Esophagus mucosa (tissue), 1 donor: ENCODE data around the gene PABPC3. TPM values are rescaled to one million over a fixed set of nuclear protein-coding genes. Genes with fewer than 3 reads are reported as not detected.
A peak's percentile ranks its signal among the peaks of the same experiment; 100 is the strongest.

Experiments
- ATAC-seq: fragments of 200-7000 bp; cut with Tn5 transposase; one replicate; pipeline ENCODE4 v1.9.1; 2020
- total RNA-seq: library from RNA; stranded (reverse); gene quantifications from one replicate; pipeline ENCODE4 v1.2.4, GENCODE V29; 2023
- donor health status: DM: yes; HTN: yes; CAD: no.

The PABPC3 gene
- 0.12 TPM for total RNA-seq

DNA sequence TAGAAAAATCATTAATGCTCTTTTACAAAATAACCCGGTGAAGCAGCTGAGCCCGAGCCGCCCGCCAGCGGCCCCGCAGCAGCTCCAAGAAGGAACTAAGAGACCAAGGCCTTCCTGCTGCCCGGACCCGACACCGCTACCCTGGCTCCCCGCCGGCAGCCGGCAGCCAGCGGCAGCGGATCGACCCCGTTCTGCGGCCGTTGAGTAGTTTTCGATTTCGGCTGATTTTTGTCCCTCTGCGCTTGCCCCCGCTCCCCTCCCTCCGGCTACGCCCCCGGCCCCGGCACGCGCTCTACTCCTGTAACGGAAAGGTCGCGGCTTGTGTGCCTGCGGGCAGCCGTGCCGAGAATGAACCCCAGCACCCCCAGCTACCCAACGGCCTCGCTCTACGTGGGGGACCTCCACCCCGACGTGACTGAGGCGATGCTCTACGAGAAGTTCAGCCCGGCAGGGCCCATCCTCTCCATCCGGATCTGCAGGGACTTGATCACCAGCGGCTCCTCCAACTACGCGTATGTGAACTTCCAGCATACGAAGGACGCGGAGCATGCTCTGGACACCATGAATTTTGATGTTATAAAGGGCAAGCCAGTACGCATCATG lies at the start of gene PABPC3:
TSS of gene PABPC3 (plus strand) at position 286 of the 603 bp plus-strand sequence. CDS start at position 349, 63 bp downstream.
- no peak for ATAC-seq

DNA sequence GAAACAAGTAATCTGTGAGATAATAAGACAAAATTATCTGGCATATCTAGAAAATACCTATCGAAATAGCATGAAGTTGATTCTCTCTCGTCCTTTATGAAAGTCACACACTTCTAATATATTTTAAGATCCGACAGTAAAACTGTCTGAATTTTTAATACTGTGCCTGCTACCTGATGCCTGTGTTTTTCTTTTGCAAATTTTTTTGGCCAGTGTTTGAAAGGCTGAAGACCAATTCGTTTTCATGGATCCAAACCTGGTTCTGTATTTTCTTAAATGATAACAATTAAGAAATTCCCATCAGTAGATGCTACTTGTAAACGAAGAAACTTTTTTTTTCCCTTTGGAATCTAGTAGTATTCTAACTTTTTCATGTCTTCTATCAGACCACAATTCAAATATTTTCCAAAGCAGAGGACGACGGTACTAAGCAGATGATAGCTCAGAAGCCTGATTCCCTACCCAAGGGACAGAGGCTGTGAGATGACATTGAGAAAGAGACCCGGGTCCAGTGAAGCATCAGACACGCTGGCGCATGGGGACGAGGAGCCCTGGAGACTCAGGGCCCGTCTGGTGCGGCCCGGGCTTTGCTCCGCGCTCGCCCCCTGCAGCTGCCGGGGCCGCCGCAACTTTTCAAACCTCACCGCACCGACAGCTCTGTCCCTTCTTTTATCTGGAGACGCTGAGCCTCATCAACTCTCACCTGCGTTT lies 49.5 kb upstream of the PABPC3 start:
- ATAC-seq: no peak

DNA sequence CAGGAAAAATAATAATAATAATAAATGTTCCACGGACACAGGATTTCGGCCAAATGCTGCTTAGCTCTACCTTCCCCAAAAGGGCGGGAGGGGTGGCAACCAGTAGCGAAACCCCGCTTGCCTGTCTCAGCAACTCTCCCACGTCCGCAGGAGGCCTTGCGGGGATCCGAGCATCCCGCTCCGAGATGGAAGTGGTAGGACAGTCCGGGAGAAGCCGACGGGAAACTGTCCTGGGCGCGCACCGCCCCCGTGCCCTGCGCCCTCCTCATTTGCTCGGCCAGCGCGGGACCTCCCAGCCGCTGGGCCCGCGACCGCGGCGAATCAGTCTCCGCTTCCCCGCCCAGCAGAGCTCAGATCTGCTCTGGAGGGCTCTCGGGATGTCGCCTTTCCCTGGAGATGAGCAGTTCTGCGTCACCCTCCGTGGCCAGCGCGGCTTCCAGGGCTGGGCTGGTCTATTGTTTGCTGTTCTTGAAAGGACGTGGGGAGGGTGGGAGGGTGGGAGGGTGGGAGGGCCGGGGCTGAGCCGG lies 48.9 kb upstream of the PABPC3 start:
- ATAC-seq: no peak

DNA sequence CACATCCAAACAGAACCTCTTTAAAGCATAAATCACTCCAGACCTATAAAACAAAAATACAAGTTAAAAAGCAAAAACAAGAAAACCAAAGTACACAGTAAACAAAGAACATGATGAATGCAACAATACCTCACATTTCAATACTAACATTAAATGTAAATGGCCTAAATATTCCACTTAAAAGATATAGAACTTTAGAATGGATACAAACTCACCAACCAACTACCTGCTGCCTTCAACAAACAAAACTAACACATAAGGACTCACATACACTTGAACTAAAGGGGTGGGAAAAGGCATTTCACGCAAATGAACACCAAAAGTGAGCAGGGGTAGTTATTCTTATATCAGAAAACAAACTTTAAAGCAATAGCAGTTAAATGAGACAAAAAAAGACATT lies 44.9 kb upstream of the PABPC3 start:
- no peak for ATAC-seq

DNA sequence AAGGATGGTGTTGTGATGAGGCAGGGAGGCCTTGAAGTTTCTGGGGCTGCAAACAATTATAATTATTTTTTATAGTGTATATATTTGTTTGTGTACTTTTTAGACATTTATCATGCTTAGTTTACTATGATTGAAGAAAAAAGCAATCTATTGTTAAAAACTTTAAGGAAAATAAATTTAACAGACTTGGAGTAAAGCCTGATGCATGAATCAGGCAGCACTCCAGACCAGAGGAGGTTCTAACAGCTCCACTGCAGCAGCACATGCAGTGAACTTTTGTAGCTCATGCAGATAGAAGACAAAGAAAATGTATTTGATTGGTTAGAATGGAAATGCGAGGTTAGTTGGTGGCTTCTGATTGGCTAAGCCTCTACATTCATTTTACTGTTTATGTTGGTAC lies 36.8 kb upstream of the PABPC3 start:
- no peak for ATAC-seq

DNA sequence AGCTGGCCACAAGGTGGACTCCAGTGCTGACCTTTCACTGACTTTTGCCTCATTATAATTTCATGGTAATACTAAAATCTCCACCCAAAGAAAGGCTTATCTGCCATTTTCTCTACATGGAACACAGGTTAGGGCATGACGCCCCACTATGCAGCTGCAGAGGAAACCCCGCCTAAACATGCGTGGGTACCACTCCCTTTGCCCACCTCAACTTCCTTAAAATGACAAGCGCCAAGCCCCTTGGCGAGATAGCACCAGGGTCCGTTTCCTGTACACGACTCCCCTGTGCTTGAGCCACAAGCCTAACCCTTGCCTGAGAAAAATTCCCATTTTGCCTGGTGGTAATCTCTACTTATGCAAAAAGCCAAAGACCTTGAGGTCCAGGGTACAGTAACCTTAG lies 36.0 kb upstream of the PABPC3 start:
- ATAC-seq: no peak

DNA sequence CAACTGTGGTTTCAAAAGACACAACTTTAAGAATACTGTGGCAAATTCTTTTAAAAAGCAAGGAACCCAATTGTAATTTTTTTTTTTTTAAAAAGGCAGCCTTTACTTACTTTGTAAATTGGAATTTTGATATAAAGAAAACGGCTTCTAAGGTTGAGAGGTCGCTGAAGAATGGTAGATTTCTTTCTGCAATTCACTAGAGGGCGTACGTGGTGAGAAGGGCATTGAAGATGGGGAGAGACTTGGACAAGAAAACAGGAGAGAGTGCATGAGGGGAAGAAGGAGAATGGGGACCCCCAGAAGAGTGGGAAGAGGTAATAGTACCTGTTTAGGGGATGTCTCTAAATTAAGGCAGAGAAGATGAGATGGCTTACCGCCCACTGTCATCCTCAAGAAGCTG lies 33.5 kb upstream of the PABPC3 start:
- ATAC-seq: no peak

DNA sequence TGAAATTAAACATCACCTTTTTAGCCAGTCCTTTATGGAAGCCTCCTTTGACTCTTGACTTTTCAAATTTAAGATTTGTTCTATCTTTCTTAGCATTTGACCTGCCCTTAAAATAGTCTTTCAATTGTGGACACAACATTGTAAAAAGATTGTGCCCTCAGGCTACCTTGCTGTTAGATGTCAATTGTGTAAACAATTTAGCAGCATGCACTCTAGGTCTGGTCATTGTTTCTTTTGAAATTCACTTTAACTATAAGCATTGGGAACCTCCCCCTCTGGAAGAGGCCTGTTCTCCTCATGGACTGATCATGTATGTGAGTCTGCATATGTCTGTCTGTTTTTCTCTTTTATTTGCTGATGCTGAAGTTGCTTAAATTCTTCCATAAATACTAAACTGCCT lies 31.5 kb upstream of the PABPC3 start:
- no peak for ATAC-seq

DNA sequence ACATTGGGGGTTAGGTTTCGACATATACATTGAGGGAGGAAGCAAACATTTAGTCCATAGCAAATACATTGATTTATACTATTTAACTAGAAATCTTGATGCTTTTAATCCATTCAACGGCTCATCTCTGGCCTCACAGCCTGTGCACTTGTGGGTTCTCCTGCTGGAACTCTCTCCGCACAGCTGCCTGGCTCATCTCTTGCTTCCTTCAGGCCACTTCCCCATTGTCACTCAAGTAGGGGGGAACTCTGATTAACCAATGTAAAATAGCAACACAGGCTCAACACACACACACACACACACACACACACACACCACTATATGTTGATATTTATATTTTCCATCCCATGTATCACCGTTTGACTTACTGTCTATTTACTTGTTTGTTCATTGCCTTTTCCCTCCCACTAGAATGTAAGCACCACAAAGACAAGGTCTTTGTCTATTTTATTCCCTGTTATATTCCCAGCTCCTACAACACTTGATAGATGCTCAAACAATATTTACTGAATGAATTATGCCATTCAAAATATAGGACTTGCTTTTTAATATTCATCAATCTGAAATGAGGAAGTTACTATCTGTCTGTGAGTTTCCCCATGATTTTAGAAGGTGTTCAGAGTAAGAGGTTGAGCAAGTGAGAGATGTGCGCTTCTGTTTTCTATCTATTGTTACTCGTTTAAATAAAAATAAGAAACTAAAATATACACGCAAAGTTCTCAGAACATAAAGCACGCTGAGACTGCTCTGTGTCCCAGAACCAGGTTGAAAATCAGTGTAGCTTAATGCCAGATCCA lies 29.8 kb upstream of the PABPC3 start:
- ATAC-seq: no peak

DNA sequence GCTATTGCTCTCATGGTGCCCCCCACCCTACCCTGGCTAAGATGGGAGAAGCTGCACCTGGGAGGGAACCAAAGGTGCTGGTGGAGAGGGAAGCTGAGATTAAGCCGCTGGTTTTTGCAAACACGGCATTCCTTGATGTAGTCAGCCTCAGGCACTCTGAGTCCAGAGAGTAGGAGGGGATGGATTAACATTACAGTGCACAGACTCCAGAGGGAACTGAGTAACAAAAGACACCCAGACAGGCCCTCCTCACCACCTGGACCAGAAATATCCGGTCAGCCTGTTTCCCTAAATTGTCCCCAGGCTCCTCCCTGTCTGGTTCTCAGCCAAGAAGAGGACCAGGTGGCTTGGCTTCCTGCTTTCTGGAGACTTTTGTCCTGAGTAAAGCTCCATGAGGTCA lies 28.9 kb upstream of the PABPC3 start:
- ATAC-seq: no peak

DNA sequence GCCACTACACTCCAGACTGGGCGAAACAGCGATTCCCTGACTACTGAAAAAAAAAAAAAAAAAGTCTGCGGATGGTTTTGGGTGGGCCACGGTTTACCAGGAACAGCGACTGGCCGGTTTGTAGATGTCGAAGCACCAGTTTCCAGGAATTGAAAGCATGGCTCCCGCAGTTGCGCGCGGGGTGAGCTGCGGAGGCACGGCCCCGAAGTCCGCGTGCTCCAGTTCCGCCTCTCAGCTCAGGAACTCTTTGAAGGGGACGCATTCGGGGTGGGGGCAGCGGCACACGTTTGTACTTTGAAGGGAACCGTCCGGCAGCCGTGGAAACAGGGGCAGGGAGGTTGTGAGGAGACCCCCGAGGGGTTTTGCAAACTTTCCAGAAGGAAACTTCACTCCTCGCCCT lies 27.1 kb upstream of the PABPC3 start:
- no peak for ATAC-seq

DNA sequence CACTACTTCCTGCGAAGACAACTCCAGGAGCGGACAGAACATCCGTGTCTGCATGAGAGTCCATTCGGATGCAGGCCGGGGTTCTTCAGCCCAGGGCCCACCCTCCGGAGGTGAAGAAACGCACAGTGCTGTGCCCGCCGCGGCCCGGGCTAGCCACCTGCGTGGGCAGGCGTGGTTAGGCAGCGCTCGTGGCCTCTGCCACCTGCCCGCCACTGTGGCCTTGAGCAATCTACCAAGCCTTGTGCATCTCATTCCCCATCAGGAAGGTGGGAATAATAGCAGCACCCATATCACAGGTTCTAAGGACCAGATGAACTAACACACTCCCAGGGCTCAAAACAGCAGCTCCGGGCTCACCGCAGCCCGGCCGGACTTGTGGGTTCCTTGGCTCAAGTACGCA lies 26.7 kb upstream of the PABPC3 start:
- peak; percentile 28 for ATAC-seq

DNA sequence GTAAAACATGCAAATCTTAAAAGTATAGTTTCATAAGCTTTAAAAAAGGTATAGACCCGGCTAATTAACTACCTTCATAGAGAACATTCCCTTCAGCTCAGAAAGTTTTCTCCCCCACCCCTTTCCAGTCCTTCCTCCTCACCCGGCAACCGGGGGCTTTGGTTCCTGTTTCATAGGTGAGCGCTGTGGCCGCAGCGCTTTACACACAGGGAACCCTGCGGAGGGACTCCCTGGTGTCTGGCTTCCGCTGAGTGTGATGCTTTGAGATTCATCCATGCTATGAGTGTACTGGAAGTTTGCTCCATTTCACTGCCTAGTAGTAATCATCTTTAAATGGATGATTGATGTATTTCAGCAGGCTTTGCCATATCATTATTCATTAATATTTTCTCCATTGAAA lies 26.0 kb upstream of the PABPC3 start:
- no peak for ATAC-seq

DNA sequence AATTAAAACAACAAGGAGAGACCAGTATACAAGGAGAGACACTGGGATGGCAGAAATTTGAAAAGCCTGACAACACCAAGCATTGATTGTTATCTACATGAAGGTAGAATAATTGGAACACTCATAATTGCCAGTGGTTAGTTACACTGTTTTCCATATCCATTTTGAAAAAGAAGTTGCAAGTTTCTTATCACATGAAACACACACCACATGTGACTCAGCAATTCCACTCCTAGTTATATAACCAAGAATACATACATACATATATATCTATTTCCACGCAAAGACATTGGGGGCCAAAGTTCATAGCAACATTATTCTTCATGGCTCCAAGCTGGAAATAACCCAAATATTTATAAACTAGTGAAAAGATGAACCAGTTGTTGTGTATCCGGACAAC lies 15.2 kb upstream of the PABPC3 start:
- no peak for ATAC-seq

DNA sequence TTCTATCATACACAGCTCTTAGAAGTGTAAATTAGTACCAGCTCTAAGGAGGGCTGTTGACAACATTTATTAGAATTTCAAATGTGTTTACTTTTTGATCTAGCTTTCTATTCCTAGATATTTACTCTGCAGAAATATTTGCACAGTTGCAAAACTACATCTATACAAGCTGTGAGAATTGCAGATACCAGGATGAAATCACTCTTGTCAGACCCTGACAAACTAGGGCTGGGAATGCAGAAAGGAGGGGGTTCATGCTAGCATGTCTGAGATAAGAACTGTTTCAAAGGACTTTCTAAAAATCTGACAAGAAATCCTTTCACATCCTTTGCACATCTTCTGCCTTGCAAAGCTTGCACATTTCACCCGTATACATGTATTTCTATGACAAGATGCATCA lies 11.8 kb upstream of the PABPC3 start:
- ATAC-seq: no peak

DNA sequence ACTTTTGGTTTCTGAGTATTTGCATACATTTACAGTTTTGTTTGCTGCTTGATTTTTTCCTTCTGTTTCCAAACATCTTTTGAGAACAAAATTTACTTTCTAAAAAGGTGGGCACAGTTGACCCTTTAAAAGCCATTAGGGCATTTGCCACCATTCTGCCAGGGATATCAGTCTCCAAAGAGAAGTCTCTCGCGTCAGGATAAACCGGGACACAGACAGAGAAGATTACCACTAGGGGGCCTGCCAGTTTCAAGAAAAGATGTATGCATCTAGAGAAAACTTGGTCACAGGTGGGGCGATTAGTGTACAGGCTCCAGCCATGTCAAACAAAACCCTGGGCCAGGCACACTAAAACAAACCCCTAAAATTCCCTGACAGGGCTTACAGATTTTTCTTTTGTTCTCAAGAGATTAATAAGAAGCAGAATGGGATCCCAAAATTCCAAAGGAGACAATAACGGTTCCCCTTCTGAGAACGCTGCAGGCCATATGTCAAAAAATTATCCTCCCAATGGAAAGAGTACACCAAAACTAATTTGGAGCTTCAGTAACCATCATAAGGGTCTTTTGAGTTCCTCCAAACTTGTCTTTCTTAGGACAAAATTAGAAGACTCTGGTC lies 10.7 kb upstream of the PABPC3 start:
- ATAC-seq: no peak

DNA sequence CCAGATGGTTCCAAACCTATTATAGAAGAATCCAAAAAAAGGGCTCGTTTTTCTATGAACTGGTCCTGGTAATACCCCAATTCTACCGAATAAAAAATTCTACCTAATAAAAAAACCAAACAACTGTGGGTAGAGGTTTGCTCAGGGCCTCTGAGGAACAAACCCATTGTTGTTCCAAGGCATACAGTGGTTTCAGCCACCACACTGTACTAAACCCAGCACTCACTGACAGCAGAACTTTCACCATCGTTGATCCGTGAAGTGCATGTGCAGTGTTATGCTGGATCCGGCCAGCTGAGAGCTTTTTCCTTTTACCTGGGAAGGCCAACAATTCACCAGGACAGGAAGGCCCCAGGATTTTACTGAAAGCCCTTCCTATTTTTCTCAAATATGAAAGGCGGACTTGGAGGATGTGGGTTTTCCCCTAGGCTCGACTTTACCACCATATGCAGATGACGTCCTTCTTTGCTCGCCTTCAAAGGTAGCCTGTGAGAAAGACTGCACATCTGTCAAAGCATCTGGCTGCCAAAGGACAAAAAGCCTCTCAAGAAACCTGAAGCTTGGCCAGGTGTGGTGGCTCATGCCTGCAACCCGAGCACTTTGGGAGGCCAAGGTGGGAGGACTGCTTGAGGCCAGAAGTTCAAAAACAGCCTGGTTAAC lies 7.2 kb upstream of the PABPC3 start:
- ATAC-seq: no peak

DNA sequence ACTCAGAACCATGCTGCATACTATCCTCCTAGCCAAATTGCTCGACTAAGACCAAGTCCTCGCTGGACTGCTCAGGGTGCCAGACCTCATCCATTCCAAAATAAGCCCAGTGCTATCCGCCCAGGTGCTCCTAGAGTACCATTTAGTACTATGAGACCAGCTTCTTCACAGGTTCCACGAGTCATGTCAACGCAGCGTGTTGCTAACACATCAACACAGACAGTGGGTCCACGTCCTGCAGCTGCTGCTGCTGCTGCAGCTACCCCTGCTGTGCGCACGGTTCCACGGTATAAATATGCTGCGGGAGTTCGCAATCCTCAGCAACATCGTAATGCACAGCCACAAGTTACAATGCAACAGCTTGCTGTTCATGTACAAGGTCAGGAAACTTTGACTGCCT lies 1.5 kb downstream of the PABPC3 start:
- ATAC-seq: no peak

DNA sequence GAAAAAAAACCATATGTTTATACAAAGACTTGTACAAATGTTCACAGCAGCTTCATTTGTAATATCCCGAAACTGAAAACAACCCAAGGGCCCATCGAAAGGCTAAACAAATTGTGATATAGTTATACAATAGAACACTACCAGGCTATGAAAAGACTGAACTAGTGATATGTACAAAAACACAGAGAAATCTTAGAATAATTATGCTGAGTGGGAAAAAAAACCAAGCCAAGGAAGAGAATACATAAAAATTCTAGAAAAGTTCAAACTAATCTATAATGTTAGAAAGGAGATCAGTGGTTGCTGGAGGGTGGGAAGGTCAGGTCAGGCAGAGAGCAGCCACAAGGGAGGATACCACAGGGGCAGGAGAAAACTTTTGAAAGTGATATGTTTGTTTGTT lies 7.8 kb downstream of the PABPC3 start:
- no peak for ATAC-seq

DNA sequence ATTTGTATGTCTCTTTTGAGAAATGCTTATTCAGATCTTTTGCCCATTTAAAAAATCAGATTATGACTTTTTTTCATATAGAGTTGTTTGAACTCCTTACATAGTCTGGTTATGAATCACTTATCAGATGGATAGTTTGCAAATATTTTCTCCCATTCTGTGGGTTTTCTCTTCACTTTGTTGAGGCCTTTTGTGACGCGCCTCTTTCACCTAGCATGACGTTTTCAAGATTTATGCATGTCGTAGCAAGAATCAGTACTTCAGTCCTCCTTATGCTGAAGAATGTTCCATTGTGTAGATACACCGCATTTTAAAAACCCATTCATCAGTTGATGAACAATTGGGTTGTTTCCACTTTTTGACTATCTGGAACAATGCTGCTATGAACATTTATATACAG lies 13.4 kb downstream of the PABPC3 start:
- ATAC-seq: no peak

DNA sequence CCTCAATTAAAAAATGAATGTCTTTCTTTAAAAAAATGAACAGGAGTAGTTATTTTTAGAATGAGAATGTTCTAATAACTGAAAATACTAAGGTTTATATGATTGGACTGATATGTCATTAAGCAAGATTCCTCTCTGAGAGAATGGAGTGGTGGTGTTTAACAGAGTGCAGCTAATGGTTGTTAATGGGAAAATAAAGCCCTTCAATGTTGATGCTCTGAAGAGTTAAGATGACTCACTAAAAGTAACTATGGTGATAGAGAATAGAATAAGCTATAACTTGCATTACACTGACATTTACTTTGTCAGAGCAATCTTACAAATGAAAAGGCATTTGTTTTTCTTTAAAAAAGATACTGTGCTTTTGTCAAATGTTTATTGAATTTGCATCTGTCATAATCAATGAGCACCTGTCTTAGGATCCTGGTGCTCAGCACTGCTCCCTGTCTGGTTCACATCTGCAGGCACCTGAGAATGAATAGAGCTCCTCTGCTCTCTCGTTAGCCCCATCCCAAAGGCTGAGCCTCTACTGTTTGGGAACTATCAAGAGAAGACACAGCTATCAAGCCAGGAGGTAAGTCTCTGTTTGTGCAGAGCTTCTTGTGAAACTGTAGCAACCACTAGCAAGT lies 15.1 kb downstream of the PABPC3 start:
- ATAC-seq: no peak

DNA sequence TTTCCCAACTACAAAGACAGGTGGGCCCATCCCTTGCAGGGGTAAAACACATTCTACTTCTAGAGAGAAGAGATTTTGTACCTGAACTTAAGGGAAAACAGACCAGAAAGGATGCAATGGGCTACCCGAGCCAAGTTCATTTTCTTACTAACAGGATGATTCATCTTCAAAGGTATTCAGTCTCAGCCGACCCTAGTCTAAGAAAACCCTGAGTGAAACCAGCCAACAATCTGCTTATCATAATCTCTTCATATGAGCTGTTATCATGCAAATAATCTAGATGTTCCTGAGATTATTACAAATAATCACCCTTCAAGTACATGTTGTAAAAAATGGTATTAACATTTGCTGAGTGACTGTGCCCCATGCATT lies 15.6 kb downstream of the PABPC3 start:
- ATAC-seq: no peak
